ENCODE measurements around the gene MBTD1. TPM values are rescaled to one million over a fixed set of nuclear protein-coding genes. Genes with fewer than 3 reads are reported as not detected.
"Not testable (repeated sequence)": the region's sequence is repeated elsewhere in the genome, so short reads cannot be mapped to it uniquely, and the experiment has no call there.

MBTD1 gene
- total RNA-seq, 1 donor from 2014 or later: 6.6 TPM

GRCh38 chr17:51257150-51258081, 2.4 kb downstream of the MBTD1 start:
- DNase-seq (ENCODE audit: low spot score): no peak
- intact Hi-C loops (cut with DNase I): loop anchor here (10.0 kb wide), 1 partner anchor 93 kb away; the partner anchor contains the start of gene NME2

DNA sequence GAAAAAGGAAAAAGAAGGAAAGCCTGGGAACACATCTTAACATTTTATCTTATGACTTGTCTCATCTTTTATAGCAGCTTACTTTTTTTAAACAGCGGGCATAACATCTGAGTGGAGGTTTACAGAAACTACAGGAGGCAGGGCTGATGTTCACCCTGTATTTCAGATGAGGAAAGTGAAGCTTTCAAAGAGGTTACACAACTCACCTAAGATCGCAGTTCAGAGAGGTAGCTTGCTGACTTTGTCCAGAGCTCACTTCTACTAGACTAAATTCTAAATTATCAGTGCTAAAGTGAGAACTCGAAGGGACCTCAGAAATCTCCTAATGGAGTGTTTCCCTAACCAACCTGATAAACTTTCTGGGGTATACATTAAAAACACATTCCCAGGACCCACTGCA, 3.7 kb downstream of the MBTD1 start:
- no peak for DNase-seq (ENCODE audit: low spot score)
- intact Hi-C loops (cut with DNase I): loop anchor here (10.0 kb wide), 1 partner anchor 91 kb away; the partner anchor contains the start of gene NME2

GRCh38 chr17:51255673-51256072, 4.2 kb downstream of the MBTD1 start:
- intact Hi-C loops (cut with DNase I): loop anchor here (10.0 kb wide), 1 partner anchor 91 kb away; the partner anchor contains the start of gene NME2
- no peak for DNase-seq (ENCODE audit: low spot score)

GRCh38 chr17:51251010-51251409, 8.8 kb downstream of the MBTD1 start:
- intact Hi-C loops (cut with DNase I): loop anchor here (10.0 kb wide), 1 partner anchor 86 kb away; the partner anchor contains the start of gene NME2
- DNase-seq (ENCODE audit: low spot score): no peak

DNA sequence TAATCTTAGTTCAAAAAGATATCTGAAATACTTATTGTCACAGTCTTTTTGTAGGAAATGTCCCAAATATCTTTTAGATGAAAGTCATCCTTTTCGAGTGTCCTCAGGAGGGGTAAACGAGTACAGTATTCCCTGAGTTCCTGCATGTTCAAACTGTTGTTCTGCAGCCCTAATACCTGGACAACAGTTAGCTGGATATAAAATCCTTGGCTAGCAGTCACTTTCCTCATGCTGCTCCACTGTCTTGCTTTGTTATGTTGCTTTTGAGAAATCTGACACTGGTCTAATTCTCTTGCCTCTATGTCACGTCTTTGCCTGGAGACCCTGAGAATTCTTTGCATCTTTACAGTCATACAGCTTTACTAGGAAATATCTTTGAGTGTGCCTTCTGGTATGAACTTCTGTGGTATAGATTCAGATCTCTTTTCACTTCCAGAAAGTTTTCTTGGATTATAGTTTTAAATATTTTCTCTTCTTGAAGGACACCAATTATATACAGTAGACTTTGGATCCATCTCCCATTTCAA, 9.5 kb downstream of the MBTD1 start:
- no peak for DNase-seq (ENCODE audit: low spot score)
- intact Hi-C loops (cut with DNase I): loop anchor here (10.0 kb wide), 1 partner anchor 86 kb away; the partner anchor contains the start of gene NME2

DNA sequence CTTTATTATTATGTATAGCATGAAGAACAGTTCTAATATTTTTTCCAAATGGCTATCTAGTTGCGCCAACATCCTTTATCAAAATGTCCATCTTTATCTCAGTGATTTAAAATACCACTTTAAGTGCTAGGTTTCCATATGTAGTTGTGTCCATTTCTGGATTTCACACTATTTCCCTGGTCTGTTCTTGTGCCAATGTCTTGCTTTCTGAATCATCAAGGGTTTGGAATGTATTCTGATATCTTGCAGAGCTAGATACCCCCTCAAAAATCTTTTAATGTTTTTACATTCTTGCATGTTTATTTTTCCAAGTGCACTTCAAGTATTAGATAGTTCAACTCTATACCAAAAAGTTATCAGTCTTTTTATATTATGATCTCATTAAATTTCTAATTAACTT, 14.3 kb downstream of the MBTD1 start:
- intact Hi-C loops (cut with DNase I): no loop called here
- DNase-seq (ENCODE audit: low spot score): no peak

DNA sequence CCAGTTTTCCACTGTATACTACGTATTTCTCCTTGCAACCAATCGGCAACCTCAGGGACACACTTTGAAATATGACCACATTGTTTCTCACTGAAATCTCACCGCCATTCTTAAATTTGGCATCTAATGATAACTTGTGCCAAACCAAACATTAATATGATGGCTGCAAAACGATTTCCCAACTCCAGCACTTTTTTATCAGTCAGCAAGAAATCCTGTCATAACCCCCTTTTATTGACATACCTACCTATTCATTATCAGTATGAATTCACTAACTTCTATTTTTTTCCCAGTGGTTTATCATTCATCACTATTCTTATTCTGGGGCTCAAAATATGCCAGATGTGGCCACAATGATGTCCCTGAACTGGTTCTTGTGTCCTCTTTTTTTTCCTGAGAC, 15.8 kb downstream of the MBTD1 start:
- intact Hi-C loops (cut with DNase I): no loop called here
- DNase-seq (ENCODE audit: low spot score): no peak

- intact Hi-C loops (cut with DNase I): no loop called here
- DNase-seq (ENCODE audit: low spot score): no peak
These were observed 19.6 kb downstream of the MBTD1 start for GRCh38 chr17:51240275-51240674.

- no peak for DNase-seq (ENCODE audit: low spot score)
- intact Hi-C loops (cut with DNase I): no loop called here
These were observed 21.5 kb downstream of the MBTD1 start for GRCh38 chr17:51238255-51238887.

DNA sequence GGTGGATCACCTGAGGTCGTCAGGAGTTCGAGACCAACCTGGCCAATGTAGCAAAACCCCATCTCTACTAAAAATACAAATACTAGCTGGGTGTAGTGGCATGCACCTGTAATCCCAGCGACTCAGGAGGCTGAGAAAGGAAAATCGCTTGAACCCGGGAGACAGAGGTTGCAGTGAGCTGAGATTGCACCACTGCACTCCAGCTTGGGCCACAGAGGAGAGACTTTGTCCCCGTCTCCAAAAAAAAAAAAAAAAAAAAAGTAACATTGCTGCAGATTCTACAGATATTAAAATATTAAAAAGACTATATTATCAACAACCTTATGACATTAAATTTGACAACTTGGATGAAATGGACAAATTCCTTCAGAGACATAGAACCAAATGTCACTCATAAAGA, 25.7 kb downstream of the MBTD1 start:
- no peak for DNase-seq (ENCODE audit: low spot score)
- intact Hi-C loops (cut with DNase I): no loop called here

DNA sequence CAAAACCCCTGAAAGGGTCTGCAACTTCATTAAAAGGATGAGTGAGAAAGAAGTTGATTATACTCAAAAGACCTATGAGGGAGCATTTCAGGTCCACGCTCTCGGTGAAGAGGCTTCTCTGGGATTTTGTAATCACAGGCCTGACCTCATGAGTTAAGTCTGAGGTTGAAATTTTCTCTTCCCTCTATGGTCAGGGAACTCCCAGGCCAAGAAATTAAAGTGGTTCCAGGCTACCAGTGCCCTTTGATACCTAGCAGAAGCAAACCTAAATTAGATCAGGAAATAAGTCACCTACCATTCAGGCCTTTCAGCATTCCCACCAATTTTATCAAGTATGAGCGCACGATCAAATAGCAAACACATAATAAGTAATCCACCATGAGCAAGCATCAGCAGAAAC, 27.9 kb downstream of the MBTD1 start:
- no peak for DNase-seq (ENCODE audit: low spot score)
- intact Hi-C loops (cut with DNase I): no loop called here

DNA sequence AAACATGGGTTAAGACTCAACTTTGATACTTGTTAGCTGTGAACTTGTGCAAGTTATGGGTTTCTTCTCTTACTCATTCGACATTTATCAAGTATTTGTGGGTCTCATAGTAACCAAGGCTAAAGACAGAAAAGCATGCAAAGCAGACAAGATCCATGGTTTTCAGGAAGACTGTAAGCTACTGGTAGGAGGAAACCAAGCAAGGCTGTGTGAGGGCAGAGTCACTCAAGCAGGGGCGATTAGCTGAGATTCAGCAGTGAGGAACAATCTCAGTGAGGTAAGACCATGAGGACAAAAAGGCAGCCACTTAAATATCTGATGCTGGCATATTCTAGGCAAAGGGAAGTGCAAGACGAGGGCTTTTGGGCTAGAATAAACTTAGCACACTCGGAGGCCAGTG, 29.5 kb downstream of the MBTD1 start:
- intact Hi-C loops (cut with DNase I): no loop called here
- DNase-seq (ENCODE audit: low spot score): no peak

GRCh38 chr17:51229889-51230288, 30.0 kb downstream of the MBTD1 start:
- intact Hi-C loops (cut with DNase I): no loop called here
- DNase-seq (ENCODE audit: low spot score): no peak

- intact Hi-C loops (cut with DNase I): no loop called here
- DNase-seq (ENCODE audit: low spot score): no peak
These were observed 31.7 kb downstream of the MBTD1 start for GRCh38 chr17:51228161-51228560.

DNA sequence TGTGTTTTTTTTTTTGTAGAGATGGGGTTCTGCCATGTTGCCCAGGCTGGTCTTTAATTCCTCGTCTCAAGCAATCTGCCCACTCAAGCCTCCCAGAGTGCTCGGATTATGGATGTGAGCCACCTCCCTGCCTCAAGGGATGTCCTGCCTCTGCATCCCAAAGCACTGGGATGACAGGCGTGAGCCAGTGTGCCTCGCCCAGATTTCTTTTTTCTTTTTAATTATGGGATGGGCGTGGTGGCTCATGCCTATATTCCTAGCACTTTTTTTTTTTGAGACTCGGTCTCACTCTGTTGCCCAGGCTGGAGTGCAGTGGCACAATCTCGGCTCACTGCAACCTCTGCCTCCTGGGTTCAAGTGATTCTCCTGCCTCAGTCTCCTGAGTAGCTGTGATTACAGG, 34.3 kb downstream of the MBTD1 start:
- intact Hi-C loops (cut with DNase I); DNase-seq (ENCODE audit: low spot score): not testable (repeated sequence)

DNA sequence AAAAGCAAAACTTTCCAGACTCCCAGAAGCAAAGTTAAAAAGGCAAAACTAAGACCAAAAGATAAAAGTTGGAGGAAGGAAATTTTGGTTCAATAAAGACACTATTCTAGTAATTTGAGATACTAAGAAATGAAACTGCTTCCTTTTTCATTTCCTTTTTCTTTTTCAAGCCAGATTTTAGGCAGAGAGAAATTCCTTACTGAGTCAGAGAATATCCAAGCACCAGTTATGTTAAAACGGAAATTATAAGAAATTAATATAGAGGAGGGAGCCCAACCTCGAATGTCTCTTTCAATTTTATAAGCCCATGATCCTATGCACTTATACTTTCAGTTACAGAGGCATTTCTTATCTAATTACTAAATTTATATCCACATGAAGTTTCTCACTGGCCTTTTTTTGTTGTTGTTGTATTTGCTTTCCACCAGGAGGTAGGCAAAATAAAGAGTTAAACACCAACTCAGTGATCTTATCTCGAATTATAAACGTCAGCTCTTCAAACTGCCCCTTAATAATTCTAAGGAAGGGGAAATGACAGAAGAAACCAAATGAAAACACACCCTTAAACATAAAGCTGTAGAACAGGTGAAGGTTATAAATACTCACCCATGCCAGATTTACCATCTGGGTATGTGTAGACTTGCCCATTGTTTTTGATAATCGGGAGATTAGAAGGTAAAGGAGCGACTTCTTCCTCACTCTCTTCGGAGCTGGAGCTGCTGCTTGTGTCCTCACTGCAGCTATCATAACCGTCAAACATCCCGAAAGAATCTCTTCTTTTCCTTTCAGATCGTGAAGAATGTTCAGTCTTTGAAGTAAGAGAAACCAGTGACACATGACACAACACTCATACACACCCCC, 35.2 kb downstream of the MBTD1 start:
- intact Hi-C loops (cut with DNase I): no loop called here

DNA sequence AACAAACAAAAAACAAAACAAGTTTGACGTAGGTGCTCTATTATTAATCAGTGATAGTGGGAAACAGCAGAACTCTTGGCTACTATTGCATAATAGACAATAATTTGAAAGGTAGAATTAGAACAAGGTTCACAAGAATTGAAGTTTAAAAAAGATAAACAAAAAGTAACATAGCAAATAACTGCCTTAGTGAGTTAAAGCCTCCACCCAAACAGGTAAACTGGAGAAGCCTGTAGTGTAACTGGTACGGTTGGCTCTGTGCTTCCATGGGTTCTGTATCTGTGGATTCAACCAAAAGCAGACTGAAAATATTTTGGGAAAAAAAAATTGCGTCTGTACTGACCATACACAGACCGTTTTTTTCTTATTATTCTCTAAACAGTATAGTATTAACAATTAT, 38.5 kb downstream of the MBTD1 start:
- intact Hi-C loops (cut with DNase I): no loop called here
- DNase-seq (ENCODE audit: low spot score): no peak

More for the DNA sequence above, 35.2 kb downstream of the MBTD1 start:
- no peak for DNase-seq (ENCODE audit: low spot score)

DNA sequence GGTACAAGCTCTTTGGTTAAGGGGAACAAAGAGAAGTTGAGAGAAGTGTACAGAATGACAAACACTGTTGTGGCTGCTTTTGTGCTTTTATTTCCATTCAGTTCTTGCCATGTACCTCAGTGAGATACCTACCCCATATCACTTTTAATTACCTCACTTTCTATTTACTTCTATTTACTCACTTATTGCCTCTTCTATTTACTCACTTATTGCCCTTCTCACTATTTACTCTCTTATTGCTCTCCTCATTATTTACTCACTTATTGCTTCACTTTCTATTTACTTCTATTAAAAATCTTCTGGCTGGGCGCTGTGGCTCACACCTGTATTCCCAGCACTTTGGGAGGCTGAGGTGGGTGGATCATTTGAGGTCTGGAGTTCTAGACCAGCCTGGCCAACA, 41.9 kb downstream of the MBTD1 start:
- intact Hi-C loops (cut with DNase I): no loop called here
- no peak for DNase-seq (ENCODE audit: low spot score)

- intact Hi-C loops (cut with DNase I): no loop called here
- DNase-seq (ENCODE audit: low spot score): no peak
These were observed 44.9 kb downstream of the MBTD1 start for GRCh38 chr17:51214920-51215319.

GRCh38 chr17:51203838-51204237, 56.0 kb downstream of the MBTD1 start:
- intact Hi-C loops (cut with DNase I): no loop called here

More at GRCh38 chr17:51203838-51204237, 56.0 kb downstream of the MBTD1 start:
- no peak for DNase-seq (ENCODE audit: low spot score)

Measured in cardiac septum (tissue), 1 donor.